ENCODE measurements around the gene PCYT2. TPM values are rescaled to one million over a fixed set of nuclear protein-coding genes. Genes with fewer than 3 reads are reported as not detected.
A peak's percentile ranks its signal among the peaks of the same experiment; 100 is the strongest.
"Not testable (repeated sequence)": the region's sequence is repeated elsewhere in the genome, so short reads cannot be mapped to it uniquely, and the experiment has no call there.

The PCYT2 gene
- total RNA-seq, 1 experiment from 2014 or later = 93.8 TPM

GRCh38 chr17:81927653-81928543, 16.7 kb upstream of the PCYT2 start, which contains the start of gene MAFG:
MAFG (minus strand) TSS chr17:81927735; CDS start chr17:81923185, 4,550 bp downstream.
- DNase-seq (ENCODE audit: low spot score) = peak; percentile 90

GRCh38 chr17:81927152-81927652, 16.0 kb upstream of the PCYT2 start:
- DNase-seq (ENCODE audit: low spot score) = no peak

GRCh38 chr17:81926451-81927151, 15.4 kb upstream of the PCYT2 start:
- DNase-seq (ENCODE audit: low spot score) = peak; percentile 90

- DNase-seq (ENCODE audit: low spot score) = no peak
These were observed 14.8 kb upstream of the PCYT2 start for GRCh38 chr17:81925860-81926450.

- no peak for DNase-seq (ENCODE audit: low spot score)
These were observed 13.6 kb upstream of the PCYT2 start for GRCh38 chr17:81924557-81925532.

- peak; percentile 92 for DNase-seq (ENCODE audit: low spot score)
These were observed 12.4 kb upstream of the PCYT2 start for GRCh38 chr17:81923302-81924260.

- DNase-seq (ENCODE audit: low spot score) = no peak
These were observed 11.5 kb upstream of the PCYT2 start for GRCh38 chr17:81922566-81923301.

GRCh38 chr17:81921996-81922565, 10.9 kb upstream of the PCYT2 start:
- DNase-seq (ENCODE audit: low spot score) = no peak

- no peak for DNase-seq (ENCODE audit: low spot score)
These were observed 10.3 kb upstream of the PCYT2 start for GRCh38 chr17:81921537-81921862.

- no peak for DNase-seq (ENCODE audit: low spot score)
These were observed 9.7 kb upstream of the PCYT2 start for GRCh38 chr17:81920612-81921536.

GRCh38 chr17:81918832-81919545, 7.8 kb upstream of the PCYT2 start:
- no peak for DNase-seq (ENCODE audit: low spot score)

- DNase-seq (ENCODE audit: low spot score) = not testable (repeated sequence)
These were observed 7.1 kb upstream of the PCYT2 start for GRCh38 chr17:81918333-81918669.

GRCh38 chr17:81917565-81918332, 6.5 kb upstream of the PCYT2 start, which contains the start of gene SIRT7:
SIRT7 (minus strand) TSS chr17:81918176; CDS start chr17:81918131, 45 bp downstream.
- DNase-seq (ENCODE audit: low spot score) = peak; percentile 61

- peak; percentile 93 for DNase-seq (ENCODE audit: low spot score)
These were observed 5.2 kb upstream of the PCYT2 start for GRCh38 chr17:81916234-81917001.

- no peak for DNase-seq (ENCODE audit: low spot score)
These were observed 4.1 kb upstream of the PCYT2 start for GRCh38 chr17:81915331-81915730.
